Measurements from ENCODE around the gene TMEM254. TPM values are rescaled to one million over a fixed set of nuclear protein-coding genes. Genes with fewer than 3 reads are reported as not detected.
A peak's percentile ranks its signal among the peaks of the same experiment; 100 is the strongest.
"Not testable (repeated sequence)": the region's sequence is repeated elsewhere in the genome, so short reads cannot be mapped to it uniquely, and the experiment has no call there.

TMEM254 gene
- total RNA-seq: 10 to 100 TPM in 6 of 8 experiments, 1 to 10 TPM in 2; 8.9 to 28.5 (median 15.1) TPM

GRCh38 chr10:80078448-80079311, at the start of gene TMEM254:
TMEM254 (plus strand) TSS chr10:80078665; CDS start chr10:80078700, 35 bp downstream.
- H3K4me1 ChIP-seq (replicated peaks in 1 of 2): peaks cover 3 to 8% of the 10 kb centered on the region in 2 donors
- peak; percentile 87 to 91 (median 90) for ATAC-seq (replicated peaks in 6 of 8)
- WGBS, 10 experiments: 0% methylated on average over 1 to 18 of the region's 64 CpGs; no CpG with 5 or more reads in 7 of the 10 experiments
- H3K4me3 ChIP-seq: peak within 1 kb of the TSS; percentile 51 to 92 (median 73)
- peak within 1 kb of the TSS; percentile 89 to 93 for H3K27ac ChIP-seq
- in situ Hi-C loops (cut with MboI; ENCODE audit: low pct_unique_long_range_greater_than_20kb in 2 of 9, low sequenced_read_pairs in 9 of 9, unreplicated experiment in 9 of 9): no loop called here

- ATAC-seq (replicated peaks in 6 of 8): peak in 2 of 8 experiments; percentile 40 to 43
- H3K4me1 ChIP-seq (replicated peaks in 1 of 2); H3K4me3 ChIP-seq; H3K27ac ChIP-seq; in situ Hi-C loops (cut with MboI; ENCODE audit: low pct_unique_long_range_greater_than_20kb in 2 of 9, low sequenced_read_pairs in 9 of 9, unreplicated experiment in 9 of 9): not testable (repeated sequence)
- 40 to 83% (median 60%) methylated on average over 1 of the region's 3 CpGs; no CpG with 5 or more reads in 7 of the 10 experiments for WGBS, 10 experiments
These were observed 49.3 kb upstream of the TMEM254 start for GRCh38 chr10:80029205-80029604.

GRCh38 chr10:80029865-80030264, 48.6 kb upstream of the TMEM254 start:
- H3K4me1 ChIP-seq (replicated peaks in 1 of 2); H3K27ac ChIP-seq; ATAC-seq (replicated peaks in 6 of 8); in situ Hi-C loops (cut with MboI; ENCODE audit: low pct_unique_long_range_greater_than_20kb in 2 of 9, low sequenced_read_pairs in 9 of 9, unreplicated experiment in 9 of 9); H3K4me3 ChIP-seq: not testable (repeated sequence)
- WGBS, 10 experiments: 20 to 61% (median 40%) methylated on average over 1 to 3 of the region's 5 CpGs; no CpG with 5 or more reads in 2 of the 10 experiments

- in situ Hi-C loops (cut with MboI; ENCODE audit: low pct_unique_long_range_greater_than_20kb in 2 of 9, low sequenced_read_pairs in 9 of 9, unreplicated experiment in 9 of 9): no loop called here
- H3K27ac ChIP-seq: no peak overlapping the region
- ATAC-seq (replicated peaks in 6 of 8): no peak
- no peak overlapping the region for H3K4me3 ChIP-seq
- WGBS, 10 experiments: 8 to 94% (median 64%) methylated on average over 2 to 5 of the region's 5 CpGs; no CpG with 5 or more reads in 3 of the 10 experiments
- no peaks in the 10 kb centered on the region for H3K4me1 ChIP-seq (replicated peaks in 1 of 2)
These were observed 46.0 kb upstream of the TMEM254 start for GRCh38 chr10:80032503-80032902.

GRCh38 chr10:80034766-80035165, 43.7 kb upstream of the TMEM254 start:
- ATAC-seq (replicated peaks in 6 of 8): peak in 2 of 8 experiments; percentile 46 to 54
- H3K4me3 ChIP-seq: not testable (repeated sequence)

GRCh38 chr10:80035430-80035829, 43.0 kb upstream of the TMEM254 start:
- ATAC-seq (replicated peaks in 6 of 8); H3K4me3 ChIP-seq; H3K27ac ChIP-seq; H3K4me1 ChIP-seq (replicated peaks in 1 of 2); in situ Hi-C loops (cut with MboI; ENCODE audit: low pct_unique_long_range_greater_than_20kb in 2 of 9, low sequenced_read_pairs in 9 of 9, unreplicated experiment in 9 of 9): not testable (repeated sequence)
- 10 to 83% (median 55%) methylated on average over 1 to 3 of the region's 3 CpGs; no CpG with 5 or more reads in 3 of the 10 experiments for WGBS, 10 experiments

More at GRCh38 chr10:80034766-80035165, 43.7 kb upstream of the TMEM254 start:
- H3K4me1 ChIP-seq (replicated peaks in 1 of 2); in situ Hi-C loops (cut with MboI; ENCODE audit: low pct_unique_long_range_greater_than_20kb in 2 of 9, low sequenced_read_pairs in 9 of 9, unreplicated experiment in 9 of 9); H3K27ac ChIP-seq: not testable (repeated sequence)
- WGBS, 10 experiments: 70 to 100% (median 86%) methylated on average over 1 to 4 of the region's 5 CpGs

- H3K4me3 ChIP-seq; H3K4me1 ChIP-seq (replicated peaks in 1 of 2); in situ Hi-C loops (cut with MboI; ENCODE audit: low pct_unique_long_range_greater_than_20kb in 2 of 9, low sequenced_read_pairs in 9 of 9, unreplicated experiment in 9 of 9); ATAC-seq (replicated peaks in 6 of 8); H3K27ac ChIP-seq: not testable (repeated sequence)
- WGBS, 10 experiments: 60 to 100% (median 66%) methylated on average over 2 to 5 of the region's 5 CpGs; no CpG with 5 or more reads in 3 of the 10 experiments
These were observed 41.5 kb upstream of the TMEM254 start for GRCh38 chr10:80036921-80037500.

GRCh38 chr10:80038226-80038625, 40.2 kb upstream of the TMEM254 start:
- H3K4me1 ChIP-seq (replicated peaks in 1 of 2); H3K27ac ChIP-seq; ATAC-seq (replicated peaks in 6 of 8); in situ Hi-C loops (cut with MboI; ENCODE audit: low pct_unique_long_range_greater_than_20kb in 2 of 9, low sequenced_read_pairs in 9 of 9, unreplicated experiment in 9 of 9); H3K4me3 ChIP-seq: not testable (repeated sequence)
- no CpG with 5 or more reads among the region's 7 CpGs for WGBS, 10 experiments

- Histone ChIP-seq H3K4me1 (replicated peaks in 1 of 2) (no peaks in the 10 kb centered on the region), H3K27ac (no peak overlapping the region), H3K4me3 (no peak overlapping the region)
- 56 to 92% (median 86%) methylated on average over 3 to 6 of the region's 6 CpGs; no CpG with 5 or more reads in 3 of the 10 experiments for WGBS, 10 experiments
- ATAC-seq (replicated peaks in 6 of 8): no peak
- in situ Hi-C loops (cut with MboI; ENCODE audit: low pct_unique_long_range_greater_than_20kb in 2 of 9, low sequenced_read_pairs in 9 of 9, unreplicated experiment in 9 of 9): no loop called here
These were observed 37.3 kb upstream of the TMEM254 start for GRCh38 chr10:80041162-80041561.

- in situ Hi-C loops (cut with MboI; ENCODE audit: low pct_unique_long_range_greater_than_20kb in 2 of 9, low sequenced_read_pairs in 9 of 9, unreplicated experiment in 9 of 9); H3K4me3 ChIP-seq; H3K4me1 ChIP-seq (replicated peaks in 1 of 2); H3K27ac ChIP-seq: not testable (repeated sequence)
- 6 to 88% (median 74%) methylated on average over 1 to 3 of the region's 6 CpGs; no CpG with 5 or more reads in 2 of the 10 experiments for WGBS, 10 experiments
- peak in 1 of 8 experiments; percentile 30 for ATAC-seq (replicated peaks in 6 of 8)
These were observed 33.5 kb upstream of the TMEM254 start for GRCh38 chr10:80044935-80045334.

GRCh38 chr10:80046629-80047441, 31.6 kb upstream of the TMEM254 start:
- peak in 7 of 8 experiments; percentile 50 to 100 (median 88) for ATAC-seq (replicated peaks in 6 of 8)
- H3K4me1 ChIP-seq (replicated peaks in 1 of 2): no peaks in the 10 kb centered on the region
- WGBS, 10 experiments: 25 to 100% (median 45%) methylated on average over 1 to 7 of the region's 10 CpGs; no CpG with 5 or more reads in 2 of the 10 experiments
- H3K27ac ChIP-seq: no peak overlapping the region
- H3K4me3 ChIP-seq: no peak overlapping the region
- in situ Hi-C loops (cut with MboI; ENCODE audit: low pct_unique_long_range_greater_than_20kb in 2 of 9, low sequenced_read_pairs in 9 of 9, unreplicated experiment in 9 of 9): no loop called here

- no peaks in the 10 kb centered on the region for H3K4me1 ChIP-seq (replicated peaks in 1 of 2)
- in situ Hi-C loops (cut with MboI; ENCODE audit: low pct_unique_long_range_greater_than_20kb in 2 of 9, low sequenced_read_pairs in 9 of 9, unreplicated experiment in 9 of 9): no loop called here
- no peak for ATAC-seq (replicated peaks in 6 of 8)
- H3K27ac ChIP-seq: no peak overlapping the region
- H3K4me3 ChIP-seq: no peak overlapping the region
- WGBS, 10 experiments: 31 to 100% (median 83%) methylated on average over 1 to 3 of the region's 3 CpGs; no CpG with 5 or more reads in 2 of the 10 experiments
These were observed 27.7 kb upstream of the TMEM254 start for GRCh38 chr10:80050752-80051151.

All from motor neuron (in vitro differentiated cells).